Astrocyte (in vitro differentiated cells and primary cell): ENCODE measurements around the gene PCID2. TPM values are rescaled to one million over a fixed set of nuclear protein-coding genes. Genes with fewer than 3 reads are reported as not detected.

ENCODE experiments used
- DNase-seq: peaks from one replicate; pipeline ENCODE4 v3.0.0-alpha.2; 2010; ENCODE audit warnings: low read depth
- FAIRE-seq: peaks from 2 replicates; lab custom pipeline; 2011; peaks lifted over from hg19 to GRCh38; lab: Jason Lieb, UNC
- H2AFZ ChIP-seq: 2 replicates; pipeline ENCODE4 v1.6.0; 2012; ENCODE audit warnings: low read depth, low read length, inconsistent platforms
- H3K27ac ChIP-seq: 2 replicates; pipeline ENCODE4 v1.5.1; 2011; ENCODE audit warnings: low read depth, low read length, inconsistent platforms
- H3K27me3 ChIP-seq: 2 replicates; pipeline ENCODE4 v1.6.0; 2011; ENCODE audit warnings: low read length, inconsistent platforms; ENCODE audit not compliant: insufficient read depth
- H3K36me3 ChIP-seq: 2 replicates; pipeline ENCODE4 v1.5.1; 2011; ENCODE audit warnings: low read length, inconsistent platforms; ENCODE audit not compliant: insufficient read depth
- H3K4me1 ChIP-seq: 2 replicates; pipeline ENCODE4 v1.5.1; 2011; ENCODE audit warnings: low read length, inconsistent platforms; ENCODE audit not compliant: insufficient read depth
- H3K4me2 ChIP-seq: 2 replicates; pipeline ENCODE4 v1.6.0; 2012; ENCODE audit warnings: low read length, inconsistent platforms
- H3K4me3 ChIP-seq: 2 replicates; pipeline ENCODE4 v1.5.1; 2011; ENCODE audit warnings: low read depth, mild to moderate bottlenecking, low read length, inconsistent platforms; ENCODE audit not compliant: insufficient read depth
- H3K79me2 ChIP-seq: 2 replicates; pipeline ENCODE4 v1.6.0; 2012; ENCODE audit warnings: mild to moderate bottlenecking, low read length, inconsistent platforms; ENCODE audit not compliant: insufficient read depth
- H3K9ac ChIP-seq: 2 replicates; pipeline ENCODE4 v1.6.0; 2012; ENCODE audit warnings: mild to moderate bottlenecking, low read length, inconsistent platforms
- H3K9me3 ChIP-seq: 2 replicates; pipeline ENCODE4 v1.5.1; 2012; ENCODE audit warnings: low read depth, mild to moderate bottlenecking, low read length, inconsistent platforms; ENCODE audit not compliant: insufficient read depth
- H4K20me1 ChIP-seq: 2 replicates; pipeline ENCODE4 v1.6.0; 2012; ENCODE audit warnings: low read length, inconsistent platforms; ENCODE audit not compliant: insufficient read depth
- H3K27ac Mint-ChIP-seq: one replicate; pipeline ENCODE4 v1.8.0; 2021; ENCODE audit warnings: mild to moderate bottlenecking, mixed read lengths; ENCODE audit not compliant: unreplicated experiment
- H3K27me3 Mint-ChIP-seq: one replicate; pipeline ENCODE4 v1.8.0; 2021; ENCODE audit warnings: low read depth, mixed read lengths; ENCODE audit not compliant: unreplicated experiment
- H3K36me3 Mint-ChIP-seq: one replicate; pipeline ENCODE4 v1.8.0; 2021; ENCODE audit warnings: low read depth, mixed read lengths; ENCODE audit not compliant: unreplicated experiment
- H3K4me1 Mint-ChIP-seq: one replicate; pipeline ENCODE4 v1.8.0; 2021; ENCODE audit warnings: low read depth, mixed read lengths; ENCODE audit not compliant: unreplicated experiment
- H3K4me3 Mint-ChIP-seq: one replicate; pipeline ENCODE4 v1.8.0; 2021; ENCODE audit warnings: mild to moderate bottlenecking, moderate library complexity, mixed read lengths; ENCODE audit not compliant: unreplicated experiment
- H3K9me3 Mint-ChIP-seq: one replicate; pipeline ENCODE4 v1.8.0; 2021; ENCODE audit warnings: mild to moderate bottlenecking, mixed read lengths; ENCODE audit not compliant: unreplicated experiment
- EZH2 ChIP-seq: IDR thresholded peaks from 2 replicates; pipeline ENCODE4 v1.6.1; 2012; ENCODE audit warnings: mild to moderate bottlenecking, low read length, inconsistent platforms; ENCODE audit not compliant: insufficient read depth
- total RNA-seq: library from RNA; stranded (reverse); gene quantifications from 2 replicates; pipeline ENCODE4 v1.2.1, GENCODE V29; 2021
- TF ChIP-seq, protein P1 (sequence below): IDR thresholded peaks from 2 replicates; pipeline ENCODE4 v1.5.1; 2011; ENCODE audit warnings: low read depth, mild to moderate bottlenecking, inconsistent platforms, low read length, moderate library complexity; ENCODE audit not compliant: insufficient read depth

Gene PCID2
- total RNA-seq, 1 donor from 2014 or later: 31.5 TPM

DNA sequence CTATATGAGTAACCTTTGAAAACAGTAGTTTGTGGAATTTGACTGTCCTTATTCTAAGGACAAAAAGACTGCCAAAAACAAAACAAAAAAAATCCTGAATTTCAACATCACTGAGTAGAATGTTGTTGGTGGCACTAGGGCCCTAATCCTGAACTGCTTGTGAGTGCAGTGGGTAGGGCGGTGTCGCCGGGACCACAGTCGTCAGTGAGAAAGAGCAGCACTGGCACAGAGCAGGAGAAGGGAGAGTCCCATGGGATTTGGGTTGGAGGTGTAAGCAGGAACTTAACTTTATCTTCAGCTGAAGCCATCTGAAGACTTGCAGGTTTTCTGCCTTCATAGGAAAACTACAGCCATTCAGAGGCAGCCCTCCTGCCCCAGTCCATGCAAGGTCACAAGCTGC is 5.6 kb downstream of the PCID2 start:
- DNase-seq (no peak), FAIRE-seq (no peak)
- TF ChIP-seq EZH2: no peak
- TF ChIP-seq, protein P1, sequence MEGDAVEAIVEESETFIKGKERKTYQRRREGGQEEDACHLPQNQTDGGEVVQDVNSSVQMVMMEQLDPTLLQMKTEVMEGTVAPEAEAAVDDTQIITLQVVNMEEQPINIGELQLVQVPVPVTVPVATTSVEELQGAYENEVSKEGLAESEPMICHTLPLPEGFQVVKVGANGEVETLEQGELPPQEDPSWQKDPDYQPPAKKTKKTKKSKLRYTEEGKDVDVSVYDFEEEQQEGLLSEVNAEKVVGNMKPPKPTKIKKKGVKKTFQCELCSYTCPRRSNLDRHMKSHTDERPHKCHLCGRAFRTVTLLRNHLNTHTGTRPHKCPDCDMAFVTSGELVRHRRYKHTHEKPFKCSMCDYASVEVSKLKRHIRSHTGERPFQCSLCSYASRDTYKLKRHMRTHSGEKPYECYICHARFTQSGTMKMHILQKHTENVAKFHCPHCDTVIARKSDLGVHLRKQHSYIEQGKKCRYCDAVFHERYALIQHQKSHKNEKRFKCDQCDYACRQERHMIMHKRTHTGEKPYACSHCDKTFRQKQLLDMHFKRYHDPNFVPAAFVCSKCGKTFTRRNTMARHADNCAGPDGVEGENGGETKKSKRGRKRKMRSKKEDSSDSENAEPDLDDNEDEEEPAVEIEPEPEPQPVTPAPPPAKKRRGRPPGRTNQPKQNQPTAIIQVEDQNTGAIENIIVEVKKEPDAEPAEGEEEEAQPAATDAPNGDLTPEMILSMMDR: no peak
- no peaks in the 10 kb centered on the region for H3K9me3 Mint-ChIP-seq
- no peak overlapping the region for H3K4me2 ChIP-seq
- H3K4me3 ChIP-seq: no peak overlapping the region
- H3K36me3 ChIP-seq: peaks cover 13% of the 10 kb centered on the region
- H3K36me3 Mint-ChIP-seq: peaks cover 4% of the 10 kb centered on the region
- H3K9me3 ChIP-seq: no peaks in the 10 kb centered on the region
- no peaks in the 10 kb centered on the region for H3K27me3 ChIP-seq
- H3K4me1 Mint-ChIP-seq: peaks cover 14% of the 10 kb centered on the region
- H4K20me1 ChIP-seq: peaks cover 50% of the 10 kb centered on the region
- no peaks in the 10 kb centered on the region for H3K27me3 Mint-ChIP-seq
- H3K4me1 ChIP-seq: peaks cover 13% of the 10 kb centered on the region
- peaks cover 98% of the 10 kb centered on the region for H3K79me2 ChIP-seq
- no peak overlapping the region for H3K27ac ChIP-seq
- H3K27ac Mint-ChIP-seq: peak overlapping the region; percentile 36
- H3K9ac ChIP-seq: no peak overlapping the region
- H3K4me3 Mint-ChIP-seq: no peak overlapping the region
- H2AFZ ChIP-seq: no peak overlapping the region

GRCh38 chr13:113201815-113202214 is 6.7 kb downstream of the PCID2 start:
- DNase-seq: no peak
- Histone ChIP-seq H3K79me2 (peaks cover 89% of the 10 kb centered on the region), H3K9ac (no peak overlapping the region), H2AFZ (no peak overlapping the region), H4K20me1 (peaks cover 54% of the 10 kb centered on the region), H3K9me3 (no peaks in the 10 kb centered on the region), H3K4me1 (peaks cover 7% of the 10 kb centered on the region), H3K4me3 (no peak overlapping the region), H3K4me2 (no peak overlapping the region), H3K36me3 (peaks cover 23% of the 10 kb centered on the region), H3K27ac (no peak overlapping the region), H3K27me3 (no peaks in the 10 kb centered on the region)
- H3K4me1 Mint-ChIP-seq: peaks cover 6% of the 10 kb centered on the region
- H3K27ac Mint-ChIP-seq: no peak overlapping the region
- H3K9me3 Mint-ChIP-seq: no peaks in the 10 kb centered on the region
- no peak overlapping the region for H3K4me3 Mint-ChIP-seq
- H3K36me3 Mint-ChIP-seq: peaks cover 8% of the 10 kb centered on the region
- no peak for FAIRE-seq
- TF ChIP-seq EZH2: no peak
- TF ChIP-seq, protein P1: no peak
- no peaks in the 10 kb centered on the region for H3K27me3 Mint-ChIP-seq

GRCh38 chr13:113196970-113197737 is 11.3 kb downstream of the PCID2 start:
- no peak overlapping the region for H3K4me3 ChIP-seq
- Mint-ChIP-seq H3K27ac (no peak overlapping the region), H3K27me3 (no peaks in the 10 kb centered on the region), H3K9me3 (no peaks in the 10 kb centered on the region), H3K4me1 (no peaks in the 10 kb centered on the region), H3K36me3 (peaks cover 11% of the 10 kb centered on the region), H3K4me3 (no peak overlapping the region)
- TF ChIP-seq, protein P1: no peak
- no peak for TF ChIP-seq EZH2
- FAIRE-seq (no peak), DNase-seq (no peak)
- peaks cover 42% of the 10 kb centered on the region for H3K79me2 ChIP-seq
- no peaks in the 10 kb centered on the region for H3K4me1 ChIP-seq
- H3K27me3 ChIP-seq: no peaks in the 10 kb centered on the region
- no peak overlapping the region for H2AFZ ChIP-seq
- no peak overlapping the region for H3K27ac ChIP-seq
- peaks cover 19% of the 10 kb centered on the region for H4K20me1 ChIP-seq
- peaks cover 38% of the 10 kb centered on the region for H3K36me3 ChIP-seq
- H3K9ac ChIP-seq: no peak overlapping the region
- H3K9me3 ChIP-seq: no peaks in the 10 kb centered on the region
- H3K4me2 ChIP-seq: no peak overlapping the region
